Mesothelial cell of epicardium (in vitro differentiated cells): ENCODE data around the gene ADARB2. TPM values are rescaled to one million over a fixed set of nuclear protein-coding genes. Genes with fewer than 3 reads are reported as not detected.

Experiments used
- DNase-seq, 2 experiments: peaks; one replicate each; pipeline ENCODE4 v3.0.0; 2021; ENCODE audit warnings: low spot score in 2 of 2; ENCODE audit not compliant: unreplicated experiment in 2 of 2
- H3K27ac Mint-ChIP-seq: 2 replicates; pipeline ENCODE4 v1.8.0; 2021; ENCODE audit warnings: mixed read lengths
- H3K27me3 Mint-ChIP-seq: 2 replicates; pipeline ENCODE4 v1.8.0; 2021; ENCODE audit warnings: low read depth, mixed read lengths
- H3K36me3 Mint-ChIP-seq: 2 replicates; pipeline ENCODE4 v1.8.0; 2021; ENCODE audit warnings: mixed read lengths
- H3K4me1 Mint-ChIP-seq: 2 replicates; pipeline ENCODE4 v1.8.0; 2021; ENCODE audit warnings: mixed read lengths
- H3K4me3 Mint-ChIP-seq: 2 replicates; pipeline ENCODE4 v1.8.0; 2021; ENCODE audit warnings: mild to moderate bottlenecking, moderate library complexity, mixed read lengths
- H3K9me3 Mint-ChIP-seq: 2 replicates; pipeline ENCODE4 v1.8.0; 2021; ENCODE audit warnings: mixed read lengths
- CTCF ChIP-seq: fragments of 200-600 bp; sonication (generic); IDR thresholded peaks from one replicate; pipeline ENCODE4 v1.5.0; 2021; ENCODE audit warnings: antibody characterized with exemption; ENCODE audit not compliant: unreplicated experiment
- total RNA-seq: library from RNA; stranded (reverse); gene quantifications from 3 replicates; pipeline ENCODE4 v1.2.1, GENCODE V29; 2021

The ADARB2 gene
- total RNA-seq, 1 donor from 2014 or later, result 0.38 TPM

DNA sequence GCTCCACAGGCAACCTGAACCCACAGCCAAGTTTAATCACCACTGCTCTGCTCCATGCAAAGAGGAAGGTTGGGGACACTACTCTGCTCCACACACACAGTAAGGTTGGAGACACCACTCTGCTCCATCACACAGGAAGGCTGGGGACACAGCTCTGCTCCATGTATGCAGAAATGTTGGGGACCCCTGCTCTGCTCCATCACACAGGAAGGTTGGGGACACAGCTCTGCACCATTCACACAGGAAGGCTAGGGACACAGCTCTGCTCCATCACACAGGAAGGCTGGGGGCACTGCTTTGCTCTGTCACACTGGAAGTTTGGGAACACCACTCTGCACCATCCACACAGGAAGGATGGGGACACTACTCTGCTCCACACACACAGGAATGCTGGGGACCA, 14.8 kb upstream of the ADARB2 start:
- no peak for TF ChIP-seq CTCF
- Mint-ChIP-seq H3K27ac (no peak overlapping the region), H3K27me3 (peaks cover 34% of the 10 kb centered on the region), H3K4me1 (peaks cover 2% of the 10 kb centered on the region), H3K9me3 (peaks cover 29% of the 10 kb centered on the region), H3K36me3 (no peaks in the 10 kb centered on the region), H3K4me3 (no peak overlapping the region)
- DNase-seq, result no peak

DNA sequence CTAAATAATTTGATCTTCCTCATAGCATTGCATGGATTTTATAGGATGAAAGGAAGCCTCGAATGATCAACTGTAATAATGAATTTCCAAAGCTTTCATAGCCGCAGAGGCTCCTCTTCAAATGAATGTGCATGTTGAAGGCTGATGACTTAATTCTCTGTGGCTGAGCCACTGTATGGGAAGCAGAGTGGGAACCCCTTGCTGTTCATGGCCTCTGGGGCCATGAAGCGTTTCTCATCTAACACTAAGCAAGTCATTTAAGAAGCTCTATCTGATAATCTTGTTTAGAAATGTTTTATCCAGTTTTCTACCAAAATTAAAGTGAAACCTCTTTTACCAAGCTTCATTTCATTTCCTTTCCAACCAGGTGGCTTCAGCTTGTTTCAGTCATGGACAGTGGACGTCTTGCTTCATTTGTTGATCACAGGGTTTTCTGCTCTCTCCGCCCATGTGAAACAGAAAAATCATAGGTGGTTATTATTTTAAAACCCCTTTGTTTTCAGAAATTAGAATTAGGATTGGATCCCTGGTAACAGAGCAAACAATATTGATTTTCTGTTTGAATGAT, 10.3 kb upstream of the ADARB2 start:
- no peak for DNase-seq
- peaks cover 29% of the 10 kb centered on the region for H3K9me3 Mint-ChIP-seq
- no peaks in the 10 kb centered on the region for H3K4me1 Mint-ChIP-seq
- no peak overlapping the region for H3K27ac Mint-ChIP-seq
- no peak overlapping the region for H3K4me3 Mint-ChIP-seq
- H3K36me3 Mint-ChIP-seq, result no peaks in the 10 kb centered on the region
- TF ChIP-seq CTCF, result no peak
- H3K27me3 Mint-ChIP-seq, result peaks cover 45% of the 10 kb centered on the region

GRCh38 chr10:1746796-1747195, 9.5 kb upstream of the ADARB2 start:
- no peak overlapping the region for H3K27ac Mint-ChIP-seq
- no peaks in the 10 kb centered on the region for H3K4me1 Mint-ChIP-seq
- no peak overlapping the region for H3K4me3 Mint-ChIP-seq
- H3K27me3 Mint-ChIP-seq, result peaks cover 45% of the 10 kb centered on the region
- no peaks in the 10 kb centered on the region for H3K36me3 Mint-ChIP-seq
- TF ChIP-seq CTCF, result no peak
- peaks cover 29% of the 10 kb centered on the region for H3K9me3 Mint-ChIP-seq
- no peak for DNase-seq

GRCh38 chr10:1745780-1746456, 8.6 kb upstream of the ADARB2 start:
- Mint-ChIP-seq H3K4me3 (no peak overlapping the region), H3K27ac (no peak overlapping the region), H3K27me3 (peaks cover 52% of the 10 kb centered on the region), H3K36me3 (no peaks in the 10 kb centered on the region), H3K9me3 (peaks cover 22% of the 10 kb centered on the region), H3K4me1 (no peaks in the 10 kb centered on the region)
- no peak for TF ChIP-seq CTCF
- DNase-seq, result no peak

DNA sequence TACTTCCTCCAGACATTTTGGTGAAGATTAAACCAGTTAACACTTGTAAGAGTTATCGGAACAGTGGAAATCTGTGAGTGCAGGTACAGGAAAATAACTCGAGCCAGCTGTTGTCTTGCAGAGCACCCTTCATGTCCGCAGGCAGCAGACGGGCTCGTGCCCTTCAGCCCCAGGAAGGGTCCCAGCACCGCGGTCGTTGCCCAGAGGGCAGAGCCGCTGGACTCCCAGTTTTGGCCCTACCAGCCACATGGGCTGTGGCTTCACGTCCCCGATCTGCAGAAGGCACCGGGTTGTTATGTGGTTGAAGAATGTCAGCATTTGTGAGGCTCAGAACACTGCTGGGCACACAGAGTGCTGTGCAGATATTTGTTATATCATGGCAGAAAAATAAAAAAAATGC, 7.2 kb upstream of the ADARB2 start:
- H3K36me3 Mint-ChIP-seq, result no peaks in the 10 kb centered on the region
- no peak for TF ChIP-seq CTCF
- no peak overlapping the region for H3K27ac Mint-ChIP-seq
- peaks cover 66% of the 10 kb centered on the region for H3K27me3 Mint-ChIP-seq
- no peak for DNase-seq
- H3K9me3 Mint-ChIP-seq, result peaks cover 15% of the 10 kb centered on the region
- no peaks in the 10 kb centered on the region for H3K4me1 Mint-ChIP-seq
- no peak overlapping the region for H3K4me3 Mint-ChIP-seq
